Transverse colon (tissue), 4 donors: Measurements from ENCODE around the gene MYL12A. TPM values are rescaled to one million over a fixed set of nuclear protein-coding genes. Genes with fewer than 3 reads are reported as not detected.

Source experiments
- DNase-seq: peaks from one replicate; pipeline ENCODE4 v3.0.0-alpha.2; 2019
- H3K27ac ChIP-seq, 4 donors: fragments of 200-600 bp; sonication (generic); 2 replicates each; pipeline ENCODE4 v1.5.1; 2016 to 2018; ENCODE audit warnings: inconsistent platforms in 4 of 4
- H3K27me3 ChIP-seq: fragments of 200-600 bp; sonication (generic); 2 replicates; pipeline ENCODE4 v1.5.1; 2017; ENCODE audit warnings: inconsistent platforms
- H3K36me3 ChIP-seq, 4 donors: fragments of 200-600 bp; sonication (generic); 2 replicates each; pipeline ENCODE4 v1.5.1; 2017 to 2019; ENCODE audit warnings: inconsistent platforms in 4 of 4
- H3K4me1 ChIP-seq, 4 donors: fragments of 200-600 bp; sonication (generic); 2 replicates each; pipeline ENCODE4 v1.5.1; 2017 to 2020; ENCODE audit warnings: inconsistent platforms in 4 of 4
- H3K4me3 ChIP-seq, 4 donors: fragments of 200-600 bp; sonication (generic); 1 replicate in 1 of 4; 2 replicates in 3 of 4; pipeline versions ENCODE4 v1.5.1 to v1.6.1; 2017 to 2019; ENCODE audit warnings: inconsistent platforms in 4 of 4
- H3K9me3 ChIP-seq, 2 donors: fragments of 200-600 bp; sonication (generic); 2 replicates each; pipeline ENCODE4 v1.5.1; 2017 to 2019; ENCODE audit warnings: inconsistent platforms in 2 of 2
- CTCF ChIP-seq, 5 experiments: fragments of 200-600 bp in 3 of 5; fragments of 450-650 bp in 2 of 5; sonication (generic) in 3 of 5; IDR thresholded peaks; 1 replicate in 2 of 5; 2 replicates in 3 of 5; pipeline ENCODE4 v1.5.1; 2016 to 2017; ENCODE audit warnings: antibody characterized with exemption in 5 of 5, inconsistent platforms in 3 of 5, mild to moderate bottlenecking in 2 of 5, moderate library complexity in 1 of 5
- EP300 ChIP-seq: sonication (generic); formaldehyde crosslinking; IDR thresholded peaks from one replicate; pipeline ENCODE4 v1.6.1; 2017; ENCODE audit warnings: antibody characterized with exemption, low read depth
- POLR2A ChIP-seq: fragments of 450-650 bp; IDR thresholded peaks from one replicate; pipeline ENCODE4 v1.6.1; 2016; ENCODE audit warnings: antibody characterized with exemption, mild to moderate bottlenecking, moderate library complexity
- POLR2AphosphoS5 ChIP-seq, 3 donors: sonication (generic); formaldehyde crosslinking; IDR thresholded peaks; one replicate each; pipeline ENCODE4 v1.6.1; 2016; ENCODE audit warnings: antibody characterized with exemption in 3 of 3
- WGBS, 2 donors: methylation state at CpG; one replicate each; pipeline ENCODE4 v1.1.5; 2018; ENCODE audit warnings: low coverage in 1 of 2; 5-methylcytosine and 5-hydroxymethylcytosine counted together
- in situ Hi-C, 4 donors: fragments of 200-750 bp; cut with MboI; loops; one replicate each; pipeline versions ENCODE4 v1.15.0 to v1.15.1; 2017; ENCODE audit warnings: low sequenced_read_pairs in 3 of 4, low pct_ligation_motif_present in 1 of 4, low pct_unique_long_range_greater_than_20kb in 1 of 4
- intact Hi-C: fragments of 100-400 bp; cut with DNase I; formaldehyde crosslinking; loops from one replicate; pipeline ENCODE4 v1.15.1; 2023; ENCODE audit warnings: low total_unique reads
- total RNA-seq, 4 donors: library from RNA; depleted of rRNA; stranded (reverse); fragments of >200 nt; gene quantifications; one replicate each; pipeline ENCODE4 v1.1.0, GENCODE V29; 2016

MYL12A gene
- total RNA-seq, 4 donors from 2014 or later = 257 to 511 (median 338) TPM

- 78 to 96% methylated on average over 6 to 7 of the region's 7 CpGs for WGBS, 2 donors
- TF ChIP-seq CTCF (IDR thresholded peaks at IDR 0.05) = no peak
- Histone ChIP-seq H3K4me1 (no peaks in the 10 kb centered on the region), H3K4me3 (no peak overlapping the region), H3K9me3 (peaks cover 1 to 7% of the 10 kb centered on the region in 2 donors), H3K27me3 (no peaks in the 10 kb centered on the region), H3K36me3 (no peaks in the 10 kb centered on the region), H3K27ac (no peak overlapping the region)
- in situ Hi-C loops = loop anchor here (10.0 to 25.0 kb wide), 5 partner anchors 169 to 726 kb away; partner anchors contain the start of gene TGIF1 (in 3 of the 4)
- DNase-seq = no peak
- intact Hi-C loops = loop anchor here (5.0 to 10.0 kb wide), 2 partner anchors 169 to 381 kb away; partner anchors contain the start of gene TGIF1
Measured at GRCh38 chr18:3286159-3286558, 38.6 kb downstream of the MYL12A start.

GRCh38 chr18:3293196-3293951, 45.8 kb downstream of the MYL12A start:
- Histone ChIP-seq H3K36me3 (no peaks in the 10 kb centered on the region), H3K4me1 (peaks cover 0 to 8% (median 3%) of the 10 kb centered on the region in 4 donors), H3K27me3 (no peaks in the 10 kb centered on the region), H3K27ac (no peak overlapping the region), H3K4me3 (no peak overlapping the region), H3K9me3 (peaks cover 4 to 9% of the 10 kb centered on the region in 2 donors)
- no peak for DNase-seq
- 87 to 94% methylated on average over 2 of the region's 2 CpGs for WGBS, 2 donors
- in situ Hi-C loops = loop anchor here in 3 of 4 donors (10.0 to 25.0 kb wide), 5 partner anchors 169 to 719 kb away; partner anchors contain the start of gene TGIF1 (in 1 of the 3)
- intact Hi-C loops = no loop called here
- TF ChIP-seq POLR2AphosphoS5 (IDR thresholded peaks at IDR 0.05) = no peak
- TF ChIP-seq POLR2A = no peak
- no peak for TF ChIP-seq EP300

- H3K27me3 ChIP-seq = peaks cover 4% of the 10 kb centered on the region
- no peak for TF ChIP-seq CTCF (IDR thresholded peaks at IDR 0.05)
- no peak for TF ChIP-seq POLR2A
- no peak for TF ChIP-seq POLR2AphosphoS5 (IDR thresholded peaks at IDR 0.05)
- TF ChIP-seq EP300 = no peak
- 84 to 100% methylated on average over 2 to 3 of the region's 3 CpGs for WGBS, 2 donors
- peaks cover 0 to 8% (median 3%) of the 10 kb centered on the region in 4 donors for H3K4me1 ChIP-seq
- H3K4me3 ChIP-seq = no peak overlapping the region
- intact Hi-C loops = no loop called here
- DNase-seq = no peak
- H3K36me3 ChIP-seq = no peaks in the 10 kb centered on the region
- no peak overlapping the region for H3K27ac ChIP-seq
- peaks cover 4 to 9% of the 10 kb centered on the region in 2 donors for H3K9me3 ChIP-seq
- in situ Hi-C loops = loop anchor here in 3 of 4 donors (10.0 to 25.0 kb wide), 5 partner anchors 168 to 718 kb away; partner anchors contain the start of gene TGIF1 (in 1 of the 3)
Measured at GRCh38 chr18:3294435-3295080, 47.0 kb downstream of the MYL12A start.

- Histone ChIP-seq H3K4me1 (peaks cover 0 to 8% (median 3%) of the 10 kb centered on the region in 4 donors), H3K36me3 (no peaks in the 10 kb centered on the region), H3K4me3 (peak overlapping the region; percentile 30 to 59 (median 50)), H3K27me3 (peaks cover 16% of the 10 kb centered on the region), H3K27ac (peak overlapping the region; percentile 53 to 79 (median 71)), H3K9me3 (no peaks in the 10 kb centered on the region)
- DNase-seq = peak; percentile 93
- intact Hi-C loops (no loop called here), in situ Hi-C loops (loop anchor here in 3 of 4 donors (10.0 to 25.0 kb wide), 5 partner anchors 165 to 715 kb away; partner anchors contain the start of gene TGIF1 (in 1 of the 3))
- WGBS, 2 donors = 8 to 20% methylated on average over 1 to 12 of the region's 18 CpGs
- TF ChIP-seq POLR2A (no peak), POLR2AphosphoS5 (IDR thresholded peaks at IDR 0.05) (peak; percentile 13 to 62 (median 35)), CTCF (IDR thresholded peaks at IDR 0.05) (peak; percentile 26 to 59 (median 51))
Measured at GRCh38 chr18:3297025-3297984, 49.7 kb downstream of the MYL12A start.
